Spleen (tissue), 11 donors: ENCODE data around the gene TRMT1. TPM values are rescaled to one million over a fixed set of nuclear protein-coding genes. Genes with fewer than 3 reads are reported as not detected.
A peak's percentile ranks its signal among the peaks of the same experiment; 100 is the strongest.

ENCODE experiments used
- DNase-seq: peaks from one replicate; pipeline ENCODE4 v3.0.0-alpha.2; 2020
- H3K27ac ChIP-seq, 8 donors: fragments of 200-600 bp; sonication (generic) in 7 of 8; 1 replicate in 4 of 8; 2 replicates in 4 of 8; pipeline versions ENCODE4 v1.5.0 to v1.8.0; 2016 to 2021; ENCODE audit warnings: inconsistent platforms in 4 of 8, mild to moderate bottlenecking in 4 of 8, moderate library complexity in 1 of 8
- H3K27me3 ChIP-seq, 7 donors: fragments of 200-600 bp; sonication (generic) in 6 of 7; replicated peaks in 1 of 7; 1 replicate in 4 of 7; 2 replicates in 3 of 7; pipeline versions ENCODE4 v1.5.0 to v1.8.0; 2016 to 2021; ENCODE audit warnings: inconsistent platforms in 3 of 7, mild to moderate bottlenecking in 1 of 7
- H3K36me3 ChIP-seq, 6 donors: fragments of 200-600 bp; sonication (generic) in 5 of 6; 1 replicate in 4 of 6; 2 replicates in 2 of 6; pipeline versions ENCODE4 v1.5.0 to v1.8.0; 2016 to 2021; ENCODE audit warnings: inconsistent platforms in 2 of 6
- H3K4me1 ChIP-seq, 6 donors: fragments of 200-600 bp; sonication (generic) in 5 of 6; 1 replicate in 3 of 6; 2 replicates in 3 of 6; pipeline versions ENCODE4 v1.5.0 to v1.8.0; 2016 to 2021; ENCODE audit warnings: inconsistent platforms in 3 of 6
- H3K4me3 ChIP-seq, 8 donors: fragments of 200-600 bp; sonication (generic) in 7 of 8; 1 replicate in 4 of 8; 2 replicates in 4 of 8; pipeline versions ENCODE4 v1.5.0 to v1.8.0; 2016 to 2021; ENCODE audit warnings: inconsistent platforms in 4 of 8, mild to moderate bottlenecking in 4 of 8, moderate library complexity in 2 of 8
- H3K9me3 ChIP-seq, 8 donors: fragments of 200-600 bp; sonication (generic) in 7 of 8; 1 replicate in 4 of 8; 2 replicates in 4 of 8; pipeline versions ENCODE4 v1.5.0 to v1.8.0; 2016 to 2021; ENCODE audit warnings: inconsistent platforms in 4 of 8
- POLR2A ChIP-seq, 3 donors: fragments of 450-650 bp; IDR thresholded peaks; one replicate each; pipeline ENCODE4 v1.5.1; 2017; ENCODE audit warnings: antibody characterized with exemption in 3 of 3, mild to moderate bottlenecking in 1 of 3
- POLR2AphosphoS5 ChIP-seq, 3 donors: sonication (generic); formaldehyde crosslinking; IDR thresholded peaks; one replicate each; pipeline ENCODE4 v1.5.1; 2017; ENCODE audit warnings: antibody characterized with exemption in 3 of 3
- whole genome bisulfite sequencing, 5 donors: extraction: QIAGEN DNeasy Blood & Tissue Kit in 3 of 5; methylation state at CpG; one replicate each; pipeline versions ENCODE4 v1.1.5 to v1.1.7; 2013 to 2018; 5-methylcytosine and 5-hydroxymethylcytosine counted together
- intact Hi-C: fragments of 100-400 bp; cut with DNase I; formaldehyde crosslinking; loops from one replicate; pipeline ENCODE4 v1.15.0; 2023; ENCODE audit warnings: low total_unique reads
- polyA plus RNA-seq, 3 donors: library from polyadenylated mRNA; stranded (reverse); fragments of 200-250 nt; gene quantifications; one replicate each; pipeline ENCODE4 v1.2.1, GENCODE V29; 2013
- total RNA-seq, 7 donors: library from RNA; depleted of rRNA in 3 of 7; stranded (reverse); fragments of >200 nt in 3 of 7; fragmentation: NEBNext Ultra II Directional in 4 of 7; extraction: Animal tissue kit (Norgen Biotek cat#: 25700) in 4 of 7; gene quantifications; one replicate each; pipeline versions ENCODE4 v1.1.0 to v1.2.1, GENCODE V29; 2016 to 2021
- TF ChIP-seq, protein P1 (sequence below), 11 experiments: fragments of 200-600 bp in 7 of 11; fragments of 450-650 bp in 4 of 11; sonication (generic) in 4 of 11; IDR thresholded peaks in 8 of 11; conservative IDR thresholded peaks in 3 of 11; 1 replicate in 7 of 11; 2 replicates in 4 of 11; pipeline versions ENCODE4 v1.4.0 to v1.8.0; 2016 to 2021; ENCODE audit warnings: antibody characterized with exemption in 11 of 11, inconsistent platforms in 4 of 11, mild to moderate bottlenecking in 1 of 11
- donor health status: healthy with polysubstance abuse.
- donor health status: DM: no; HTN: no; CAD: no; lungs with moderate emphysema.
- donor health status: DM: no; HTN: no; CAD: no.
- donor health status: Bipolar disorder and iron deficiency.
- donor health status: healthy.
- donor health status: DM: no; HTN: no; CAD: no.
- donor health status: DM: yes; HTN: yes; CAD: no.

Gene TRMT1
- total and polyA plus RNA-seq, 10 donors, result 27.7 to 109 (median 47.3) TPM

DNA sequence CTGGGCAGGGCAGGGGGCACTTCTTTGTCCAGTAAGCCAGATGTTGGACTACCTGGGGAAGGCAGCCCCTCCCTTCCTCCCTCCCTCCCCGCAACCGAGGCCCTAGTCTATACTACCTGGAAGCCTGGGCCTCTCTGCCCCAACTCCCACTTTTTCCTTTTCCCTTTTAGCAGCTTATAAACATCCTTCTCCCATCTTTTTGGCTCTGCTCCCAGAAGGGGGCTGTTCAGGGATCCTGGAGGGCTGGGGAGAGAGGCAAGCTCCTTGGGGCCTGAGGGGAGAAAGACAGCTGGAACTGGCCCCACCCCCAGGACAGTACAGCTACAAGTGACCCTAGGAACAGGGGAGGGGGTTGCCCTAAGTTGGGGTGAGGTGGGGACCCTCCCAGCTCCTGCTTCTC is 58.8 kb downstream of the TRMT1 start:
- Histone ChIP-seq H3K4me1 (peaks cover 17 to 84% (median 46%) of the 10 kb centered on the region in 6 donors), H3K4me3 (no peak overlapping the region), H3K27ac (peak overlapping the region in 1 of 8 donors; percentile 7), H3K9me3 (no peaks in the 10 kb centered on the region), H3K27me3 (peaks cover 0 to 27% (median 0%) of the 10 kb centered on the region in 7 donors), H3K36me3 (no peaks in the 10 kb centered on the region)
- no peak for DNase-seq
- TF ChIP-seq, protein P1, sequence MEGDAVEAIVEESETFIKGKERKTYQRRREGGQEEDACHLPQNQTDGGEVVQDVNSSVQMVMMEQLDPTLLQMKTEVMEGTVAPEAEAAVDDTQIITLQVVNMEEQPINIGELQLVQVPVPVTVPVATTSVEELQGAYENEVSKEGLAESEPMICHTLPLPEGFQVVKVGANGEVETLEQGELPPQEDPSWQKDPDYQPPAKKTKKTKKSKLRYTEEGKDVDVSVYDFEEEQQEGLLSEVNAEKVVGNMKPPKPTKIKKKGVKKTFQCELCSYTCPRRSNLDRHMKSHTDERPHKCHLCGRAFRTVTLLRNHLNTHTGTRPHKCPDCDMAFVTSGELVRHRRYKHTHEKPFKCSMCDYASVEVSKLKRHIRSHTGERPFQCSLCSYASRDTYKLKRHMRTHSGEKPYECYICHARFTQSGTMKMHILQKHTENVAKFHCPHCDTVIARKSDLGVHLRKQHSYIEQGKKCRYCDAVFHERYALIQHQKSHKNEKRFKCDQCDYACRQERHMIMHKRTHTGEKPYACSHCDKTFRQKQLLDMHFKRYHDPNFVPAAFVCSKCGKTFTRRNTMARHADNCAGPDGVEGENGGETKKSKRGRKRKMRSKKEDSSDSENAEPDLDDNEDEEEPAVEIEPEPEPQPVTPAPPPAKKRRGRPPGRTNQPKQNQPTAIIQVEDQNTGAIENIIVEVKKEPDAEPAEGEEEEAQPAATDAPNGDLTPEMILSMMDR (IDR thresholded peaks at IDR 0.05 in 8 of 11, conservative IDR thresholded peaks at IDR 0.05 in 3 of 11), result no peak
- no peak for TF ChIP-seq POLR2AphosphoS5 (IDR thresholded peaks at IDR 0.05)
- no peak for TF ChIP-seq POLR2A (IDR thresholded peaks at IDR 0.05)
- WGBS, 5 donors, result 56 to 84% (median 69%) methylated on average over 2 of the region's 2 CpGs
- intact Hi-C loops, result no loop called here

DNA sequence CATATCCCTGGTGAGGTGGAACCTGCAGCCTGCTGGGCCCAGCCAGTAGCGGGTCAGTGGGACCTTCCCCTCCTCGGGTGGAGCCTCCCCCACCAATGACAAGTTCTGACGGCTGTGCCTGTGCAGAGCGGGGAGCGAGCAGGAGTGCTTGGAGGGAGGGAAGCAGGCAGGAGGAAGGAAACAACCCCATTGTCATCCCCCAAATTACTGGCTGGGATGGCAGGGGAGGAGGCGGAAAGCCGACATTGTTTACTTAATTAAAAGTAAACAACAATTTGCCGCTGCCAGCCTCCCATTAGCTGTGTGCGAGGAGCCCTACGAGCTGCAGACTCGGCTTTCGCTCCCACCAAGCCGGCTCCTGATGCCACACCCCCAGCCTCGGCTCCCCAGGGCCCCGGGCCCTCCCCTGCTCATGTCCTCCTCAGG is 59.4 kb downstream of the TRMT1 start:
- Histone ChIP-seq H3K36me3 (no peaks in the 10 kb centered on the region), H3K4me3 (no peak overlapping the region), H3K27ac (peak overlapping the region in 1 of 8 donors; percentile 7), H3K9me3 (no peaks in the 10 kb centered on the region), H3K4me1 (peaks cover 23 to 89% (median 52%) of the 10 kb centered on the region in 6 donors), H3K27me3 (peaks cover 0 to 26% (median 0%) of the 10 kb centered on the region in 7 donors)
- TF ChIP-seq POLR2AphosphoS5 (IDR thresholded peaks at IDR 0.05) (no peak), POLR2A (IDR thresholded peaks at IDR 0.05) (no peak)
- TF ChIP-seq, protein P1 (IDR thresholded peaks at IDR 0.05 in 8 of 11, conservative IDR thresholded peaks at IDR 0.05 in 3 of 11), result no peak
- WGBS, 5 donors, result 59 to 82% (median 80%) methylated on average over 15 of the region's 15 CpGs
- intact Hi-C loops, result no loop called here
- DNase-seq, result no peak

DNA sequence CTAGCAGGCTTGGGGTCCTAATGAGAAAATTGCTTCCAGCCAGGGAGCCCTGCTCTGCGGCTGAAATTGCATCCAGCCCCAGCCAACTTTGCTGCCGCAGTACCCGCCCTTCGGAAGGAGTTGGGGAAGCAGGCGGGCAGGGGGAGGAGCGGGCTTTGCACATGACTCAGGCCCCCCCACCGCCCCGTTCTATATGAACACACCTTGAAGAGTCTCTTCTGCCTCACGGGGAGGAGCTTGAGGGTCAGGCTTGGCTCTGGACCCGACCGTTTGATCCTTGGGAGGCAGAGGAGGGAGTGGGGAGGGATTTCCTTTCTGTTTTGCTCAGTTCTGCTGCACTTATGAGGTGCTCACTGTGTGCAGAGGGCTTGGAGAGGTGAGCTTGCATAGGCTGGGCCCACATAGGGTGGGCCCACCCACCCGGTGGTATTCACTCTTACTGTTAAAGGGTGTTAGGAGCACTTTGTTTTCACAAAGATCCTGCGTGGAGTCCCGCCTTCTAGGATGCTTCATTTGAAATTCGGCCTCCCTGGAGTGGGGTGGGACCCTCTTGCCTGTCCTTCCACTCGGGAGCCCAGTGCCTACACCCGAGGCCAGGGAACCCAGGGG is 60.4 kb downstream of the TRMT1 start:
- Histone ChIP-seq H3K4me3 (no peak overlapping the region), H3K27me3 (peaks cover 0 to 26% (median 0%) of the 10 kb centered on the region in 7 donors), H3K9me3 (no peaks in the 10 kb centered on the region), H3K27ac (peak overlapping the region in 7 of 8 donors; percentile 58 to 76 (median 66)), H3K36me3 (no peaks in the 10 kb centered on the region), H3K4me1 (peaks cover 26 to 90% (median 54%) of the 10 kb centered on the region in 6 donors)
- intact Hi-C loops, result no loop called here
- DNase-seq, result no peak
- WGBS, 5 donors, result 58 to 83% (median 76%) methylated on average over 16 to 17 of the region's 17 CpGs
- TF ChIP-seq POLR2A (IDR thresholded peaks at IDR 0.05), result no peak
- TF ChIP-seq POLR2AphosphoS5 (IDR thresholded peaks at IDR 0.05), result no peak
- TF ChIP-seq, protein P1 (IDR thresholded peaks at IDR 0.05 in 8 of 11, conservative IDR thresholded peaks at IDR 0.05 in 3 of 11), result no peak

DNA sequence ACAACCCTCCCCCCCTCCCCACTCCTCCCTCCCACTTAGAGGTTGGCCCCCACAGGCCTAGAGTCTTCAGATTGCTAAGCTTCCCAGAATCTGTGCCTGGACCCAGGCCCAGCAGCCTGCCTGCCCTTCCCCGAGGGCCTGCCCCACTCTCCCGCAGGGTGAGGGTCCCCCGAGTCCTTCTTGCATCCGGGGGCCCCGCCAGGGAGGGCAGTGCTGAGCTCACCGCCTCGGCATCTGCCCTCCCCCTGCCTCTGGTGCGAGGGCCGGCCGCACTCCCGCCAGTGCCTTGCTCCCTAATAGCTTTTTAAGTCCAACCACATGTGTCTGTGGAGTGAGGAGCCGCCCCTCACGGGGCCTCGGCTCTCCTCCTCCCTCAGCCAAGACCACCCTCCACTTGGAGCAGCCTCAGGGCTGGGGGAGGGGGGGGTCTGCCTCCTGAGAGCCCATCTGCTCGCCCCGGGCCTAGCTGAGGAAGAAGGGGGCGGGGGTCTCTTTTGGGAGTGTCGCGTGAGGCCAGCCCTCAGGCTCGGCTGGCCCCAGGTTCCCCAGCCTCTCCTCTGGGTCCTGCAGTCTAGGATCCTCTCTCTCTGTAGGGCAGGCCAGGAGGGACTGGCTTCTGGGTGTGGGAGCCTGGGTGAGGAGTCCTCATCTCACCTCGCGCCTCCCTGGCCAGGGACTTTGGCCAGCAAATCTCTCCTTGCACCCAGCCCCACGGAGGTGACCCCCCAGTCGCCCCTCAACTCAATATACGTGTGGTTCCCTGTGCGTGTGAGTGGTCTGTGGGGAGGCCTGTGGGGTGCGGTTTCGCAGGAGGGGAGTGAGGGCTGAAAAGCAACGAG is 61.1 kb downstream of the TRMT1 start:
- no peak overlapping the region for H3K4me3 ChIP-seq
- intact Hi-C loops, result no loop called here
- H3K27ac ChIP-seq, result peak overlapping the region in 7 of 8 donors; percentile 58 to 76 (median 66)
- DNase-seq, result no peak
- no peaks in the 10 kb centered on the region for H3K36me3 ChIP-seq
- peaks cover 0 to 23% (median 0%) of the 10 kb centered on the region in 7 donors for H3K27me3 ChIP-seq
- 55 to 73% (median 64%) methylated on average over 16 to 29 of the region's 29 CpGs for WGBS, 5 donors
- peaks cover 23 to 89% (median 50%) of the 10 kb centered on the region in 6 donors for H3K4me1 ChIP-seq
- H3K9me3 ChIP-seq, result no peaks in the 10 kb centered on the region
- TF ChIP-seq POLR2A (IDR thresholded peaks at IDR 0.05) (no peak), POLR2AphosphoS5 (IDR thresholded peaks at IDR 0.05) (peak in 2 of 3 donors; percentile 39 to 51)
- TF ChIP-seq, protein P1 (IDR thresholded peaks at IDR 0.05 in 8 of 11, conservative IDR thresholded peaks at IDR 0.05 in 3 of 11), result no peak
